ENCODE results near the gene KSR1. TPM values are rescaled to one million over a fixed set of nuclear protein-coding genes. Genes with fewer than 3 reads are reported as not detected.

Gene KSR1
- total and polyA plus RNA-seq, 2 of the 8 experiments (the other 6 are each of a cell fraction or from before 2014, with no cell fraction given): 14.1 to 34.7 TPM

GRCh38 chr17:27553019-27553511, 96.8 kb downstream of the KSR1 start:
- Histone ChIP-seq H2AK5ac (ENCODE audit: low read depth, low read length) (no peak overlapping the region), H3K4me3 (ENCODE audit: extremely low read depth in 1 of 4, insufficient read depth in 2 of 4, low read depth in 3 of 4, low read length in 4 of 4) (no peak overlapping the region), H3K23me2 (ENCODE audit: low read depth, low read length) (no peaks in the 10 kb centered on the region), H3K79me2 (ENCODE audit: control insufficient read depth in 1 of 2, insufficient read depth in 2 of 2, low read length in 2 of 2) (no peaks in the 10 kb centered on the region; a peak in 1 of 4 replicates), H3K79me1 (ENCODE audit: low read depth, low read length) (peaks cover 13% of the 10 kb centered on the region), H2BK5ac (ENCODE audit: low read depth, low read length) (no peak overlapping the region), H3K9ac (replicated peaks in 1 of 4; ENCODE audit: extremely low read depth in 1 of 4, low read depth in 3 of 4, low read length in 3 of 4) (no peak overlapping the region), H2BK20ac (ENCODE audit: low read length) (no peak overlapping the region), H3K36me3 (ENCODE audit: control insufficient read depth in 2 of 4, insufficient read depth in 4 of 4, low read length in 3 of 4) (no peaks in the 10 kb centered on the region; a peak in 2 of 8 replicates), H4K5ac (ENCODE audit: insufficient read length, low read depth, low read length) (no peak overlapping the region), H4K20me1 (replicated peaks in 1 of 2; ENCODE audit: control insufficient read depth in 1 of 2, insufficient read depth in 2 of 2, low read length in 2 of 2) (peaks cover 0 to 3% of the 10 kb centered on the region in 2 experiments), H3K4me2 (ENCODE audit: insufficient read depth in 1 of 2, low read depth in 2 of 2, low read length in 2 of 2) (no peak overlapping the region), H3K14ac (ENCODE audit: insufficient read length) (no peak overlapping the region), H3K56ac (replicated peaks; ENCODE audit: insufficient read length, low read depth, low read length) (no peak overlapping the region), H3K23ac (ENCODE audit: insufficient read length) (no peak overlapping the region), H3K4me1 (replicated peaks in 1 of 4; ENCODE audit: control insufficient read depth in 3 of 4, insufficient read depth in 4 of 4, low read length in 3 of 4) (peaks cover 0 to 3% (median 0%) of the 10 kb centered on the region in 4 experiments; a peak in 2 of 7 replicates), H2AFZ (ENCODE audit: low read length) (no peak overlapping the region), H2BK15ac (ENCODE audit: low read length) (no peak overlapping the region), H3K27me3 (replicated peaks in 1 of 4; ENCODE audit: control insufficient read depth in 3 of 4, extremely low read depth in 1 of 4, insufficient read depth in 3 of 4, low read length in 3 of 4) (no peaks in the 10 kb centered on the region), H3K4ac (replicated peaks; ENCODE audit: insufficient read length, low read depth, low read length) (no peak overlapping the region), H3K27ac (ENCODE audit: low read depth, low read length) (no peak overlapping the region; the same call in 1 of the 2 replicates), H3K9me3 (ENCODE audit: insufficient read depth in 2 of 2, low read depth in 1 of 2, low read length in 1 of 2) (no peaks in the 10 kb centered on the region; a peak in 1 of 4 replicates), H2BK12ac (ENCODE audit: low read depth, low read length) (no peak overlapping the region), H4K8ac (ENCODE audit: extremely low read depth, insufficient read depth, low read length) (no peak overlapping the region), H4K91ac (replicated peaks; ENCODE audit: insufficient read length, low read length) (no peak overlapping the region), H2BK120ac (replicated peaks; ENCODE audit: low read depth, low read length) (no peak overlapping the region), H3K18ac (ENCODE audit: extremely low read depth, low read length) (no peak overlapping the region)
- WGBS, 2 experiments (ENCODE audit: extremely low coverage in 1 of 2, insufficient coverage in 1 of 2, insufficient read length in 1 of 2, insufficient replicate concordance in 2 of 2, low coverage in 1 of 2, low lambda C conversion rate in 2 of 2, missing lambda C conversion rate in 1 of 2): 86% methylated on average over 7 of the region's 7 CpGs; no CpG with 5 or more reads in 1 of the 2 experiments
- ChIA-PET POLR2A (ENCODE audit: partially characterized antibody) (interaction anchor here (1.1 to 1.5 kb wide), 2 partner anchors 31 to 94 kb away, joined by 3 to 5 read pairs; no protein-coding TSS in a partner anchor), CTCF (ENCODE audit: partially characterized antibody) (interaction anchor here (1.0 to 1.7 kb wide), 7 partner anchors 8 to 204 kb away, joined by 3 to 4 read pairs (median 4); no protein-coding TSS in a partner anchor)
- TF ChIP-seq ZNF274 (IDR thresholded peaks at IDR 0.05; ENCODE audit: borderline replicate concordance, extremely low read depth, low read length): no peak
- TF ChIP-seq FOSL1 (IDR thresholded peaks at IDR 0.05; ENCODE audit: insufficient read depth, low read depth, low read length): no peak
- no peak for TF ChIP-seq CBX5 (IDR thresholded peaks at IDR 0.05; ENCODE audit: low read depth, low read length)
- no peak for TF ChIP-seq JUN (IDR thresholded peaks at IDR 0.05; ENCODE audit: low read depth, low read length)
- TF ChIP-seq KDM4A (IDR thresholded peaks at IDR 0.05; ENCODE audit: low read depth, low read length, severe bottlenecking): no peak
- no peak for TF ChIP-seq GTF2F1 (IDR thresholded peaks at IDR 0.05; ENCODE audit: borderline replicate concordance, low read depth, low read length)
- TF ChIP-seq CHD1 (IDR thresholded peaks at IDR 0.05; ENCODE audit: low read depth, low read length): no peak
- TF ChIP-seq BACH1 (IDR thresholded peaks at IDR 0.05; ENCODE audit: low read length): no peak
- no peak for TF ChIP-seq RAD21 (IDR thresholded peaks at IDR 0.05 in 1 of 2, conservative IDR thresholded peaks at IDR 0.05 in 1 of 2; ENCODE audit: low read depth in 2 of 2, low read length in 2 of 2)
- TF ChIP-seq BRCA1 (IDR thresholded peaks at IDR 0.05; ENCODE audit: low read depth, low read length): no peak
- TF ChIP-seq SP4 (IDR thresholded peaks at IDR 0.05; ENCODE audit: low read length): no peak
- no peak for TF ChIP-seq TEAD4 (IDR thresholded peaks at IDR 0.05; ENCODE audit: low read depth, low read length)
- no peak for TF ChIP-seq NRF1 (IDR thresholded peaks at IDR 0.05; ENCODE audit: low read depth, low read length)
- FAIRE-seq: no peak
- DNase-seq (ENCODE audit: low read depth in 1 of 2, low spot score in 2 of 2): no peak

Measured in H1 (cell line).